Activated CD8-positive, alpha-beta memory T cell treated with anti-CD3 and anti-CD28 coated beads for 36 hours (primary cell): Measurements from ENCODE around the gene TNNT1. TPM values are rescaled to one million over a fixed set of nuclear protein-coding genes. Genes with fewer than 3 reads are reported as not detected.

ENCODE experiments used
- CTCF ChIA-PET: fragments of 350-600 bp; sonication (Branson Sonifier 250); formaldehyde crosslinking; loops from one replicate; lab custom pipeline; 2021; ENCODE audit warnings: antibody characterized with exemption; lab: Charles Lee
- POLR2A ChIA-PET: fragments of 350-600 bp; sonication (Branson Sonifier 250); formaldehyde crosslinking; loops from one replicate; lab custom pipeline; 2021; ENCODE audit warnings: antibody characterized with exemption; lab: Charles Lee
- total RNA-seq, 2 experiments: library from RNA; stranded (reverse); gene quantifications; one replicate each; pipeline ENCODE4 v1.2.3, GENCODE V29; 2021

The TNNT1 gene
- total RNA-seq, 2 experiments from 2014 or later = not detected

GRCh38 chr19:55152017-55152416 is 3.0 kb upstream of the TNNT1 start:
- ChIA-PET POLR2A (no interaction called here), CTCF (interaction anchor here (1.5 kb wide), 1 partner anchor 10 kb away, joined by 5 read pairs; no protein-coding TSS in a partner anchor)

GRCh38 chr19:55147545-55148251 is 1.3 kb downstream of the TNNT1 start:
- POLR2A ChIA-PET = no interaction called here
- CTCF ChIA-PET = interaction anchor here (0.7 to 2.1 kb wide), 2 partner anchors 13 to 19 kb away, joined by 3 to 8 read pairs; no protein-coding TSS in a partner anchor

- POLR2A ChIA-PET = no interaction called here
- CTCF ChIA-PET = interaction anchor here (0.6 to 2.1 kb wide), 3 partner anchors 14 to 29 kb away, joined by 3 to 8 read pairs (median 3); partner anchors contain the start of gene PPP1R12C
Measured at GRCh38 chr19:55146705-55147273, 2.2 kb downstream of the TNNT1 start.

- ChIA-PET POLR2A (no interaction called here), CTCF (interaction anchor here (0.6 kb wide), 1 partner anchor 28 kb away, joined by 3 read pairs; the partner anchor contains the start of gene PPP1R12C)
Measured at GRCh38 chr19:55146078-55146704, 2.8 kb downstream of the TNNT1 start.

- ChIA-PET CTCF (no interaction called here), POLR2A (no interaction called here)
Measured at GRCh38 chr19:55145232-55145631, 3.8 kb downstream of the TNNT1 start.

- CTCF ChIA-PET = interaction anchor here (0.7 to 1.7 kb wide), 16 partner anchors 10 to 688 kb away, joined by 3 to 14 read pairs (median 3); partner anchors contain the start of gene DNAAF3
- POLR2A ChIA-PET = interaction anchor here (1.0 kb wide), 1 partner anchor 24 kb away, joined by 7 read pairs; the partner anchor contains the start of gene PPP1R12C
Measured at GRCh38 chr19:55141696-55142095, 7.3 kb downstream of the TNNT1 start.

GRCh38 chr19:55137915-55138314 is 11.1 kb downstream of the TNNT1 start:
- CTCF ChIA-PET = no interaction called here
- POLR2A ChIA-PET = no interaction called here

GRCh38 chr19:55136399-55137102 is 12.5 kb downstream of the TNNT1 start:
- ChIA-PET POLR2A (no interaction called here), CTCF (interaction anchor here (2.4 kb wide), 1 partner anchor 367 kb away, joined by 9 read pairs; no protein-coding TSS in a partner anchor)

- CTCF ChIA-PET = interaction anchor here (2.4 kb wide), 1 partner anchor 369 kb away, joined by 9 read pairs; no protein-coding TSS in a partner anchor
- POLR2A ChIA-PET = no interaction called here
Measured at GRCh38 chr19:55134736-55135135, 14.3 kb downstream of the TNNT1 start.

- POLR2A ChIA-PET = no interaction called here
- CTCF ChIA-PET = no interaction called here
Measured at GRCh38 chr19:55133639-55134444, 15.2 kb downstream of the TNNT1 start.

GRCh38 chr19:55132453-55133129 is 16.4 kb downstream of the TNNT1 start:
- ChIA-PET CTCF (interaction anchor here (0.7 kb wide), 2 partner anchors 44 to 129 kb away, joined by 4 read pairs; no protein-coding TSS in a partner anchor), POLR2A (interaction anchor here (0.7 kb wide), 1 partner anchor 102 kb away, joined by 8 read pairs; no protein-coding TSS in a partner anchor)

- ChIA-PET POLR2A (interaction anchor here (0.7 kb wide), 1 partner anchor 103 kb away, joined by 8 read pairs; no protein-coding TSS in a partner anchor), CTCF (interaction anchor here (0.7 kb wide), 1 partner anchor 43 kb away, joined by 4 read pairs; no protein-coding TSS in a partner anchor)
Measured at GRCh38 chr19:55131421-55131820, 17.6 kb downstream of the TNNT1 start.

GRCh38 chr19:55119053-55119452 is 30.0 kb downstream of the TNNT1 start:
- CTCF ChIA-PET = interaction anchor here (0.5 to 0.6 kb wide), 2 partner anchors 350 to 512 kb away, joined by 3 to 4 read pairs; no protein-coding TSS in a partner anchor
- POLR2A ChIA-PET = no interaction called here

GRCh38 chr19:55118401-55118991 is 30.5 kb downstream of the TNNT1 start:
- POLR2A ChIA-PET = interaction anchor here (1.1 kb wide), 1 partner anchor 56 kb away, joined by 4 read pairs; the partner anchor contains the start of gene RDH13

GRCh38 chr19:55117663-55118391 is 31.2 kb downstream of the TNNT1 start:
- POLR2A ChIA-PET = interaction anchor here (0.6 to 1.1 kb wide), 3 partner anchors 24 to 537 kb away, joined by 3 to 7 read pairs (median 4); partner anchors contain the start of genes RDH13 and U2AF2
- CTCF ChIA-PET = interaction anchor here (0.8 to 1.3 kb wide), 3 partner anchors 29 to 386 kb away, joined by 3 read pairs; no protein-coding TSS in a partner anchor

More at GRCh38 chr19:55118401-55118991, 30.5 kb downstream of the TNNT1 start:
- CTCF ChIA-PET = interaction anchor here (0.5 to 1.3 kb wide), 3 partner anchors 28 to 513 kb away, joined by 3 to 4 read pairs (median 3); no protein-coding TSS in a partner anchor
